ENCODE measurements around the gene CEP295NL.

GRCh38 chr17:78947235-78948149, 44.5 kb upstream of the CEP295NL start:
- TF ChIP-seq GTF2F1 (IDR thresholded peaks at IDR 0.05; ENCODE audit: borderline replicate concordance, low read depth, low read length), result no peak
- no peak for TF ChIP-seq RXRA (IDR thresholded peaks at IDR 0.05; ENCODE audit: insufficient read depth, low read depth, low read length)
- TF ChIP-seq SP1 (IDR thresholded peaks at IDR 0.05; ENCODE audit: low read depth, low read length), result no peak
- TF ChIP-seq RNF2 (IDR thresholded peaks at IDR 0.05; ENCODE audit: borderline replicate concordance, low read depth, low read length, missing control alignments, poor library complexity, severe bottlenecking), result no peak
- no peak for TF ChIP-seq SAP30 (IDR thresholded peaks at IDR 0.05; ENCODE audit: insufficient read depth, insufficient replicate concordance, low read length)
- no peak for TF ChIP-seq EP300 (IDR thresholded peaks at IDR 0.05; ENCODE audit: borderline replicate concordance in 1 of 2, low read depth in 2 of 2, low read length in 2 of 2)
- no peak for TF ChIP-seq POLR2AphosphoS5 (IDR thresholded peaks at IDR 0.05; ENCODE audit: low read depth, low read length)
- TF ChIP-seq CTCF (IDR thresholded peaks at IDR 0.05; ENCODE audit: control extremely low read depth in 1 of 3, insufficient read depth in 1 of 3, low read depth in 1 of 3, low read length in 3 of 3), result no peak
- TF ChIP-seq BRCA1 (IDR thresholded peaks at IDR 0.05; ENCODE audit: low read depth, low read length), result no peak
- no peak for TF ChIP-seq POLR2A (IDR thresholded peaks at IDR 0.05; ENCODE audit: control extremely low read depth in 1 of 2, low read depth in 2 of 2, low read length in 2 of 2)
- no peak for TF ChIP-seq TAF1 (IDR thresholded peaks at IDR 0.05; ENCODE audit: low read depth, low read length)
- TF ChIP-seq ZNF274 (IDR thresholded peaks at IDR 0.05; ENCODE audit: borderline replicate concordance, extremely low read depth, low read length), result no peak

Measured in H1 (cell line).